IPS-11a (cell line): ENCODE measurements around the gene HDGFL2.
"Not testable (repeated sequence)": the region's sequence is repeated elsewhere in the genome, so short reads cannot be mapped to it uniquely, and the experiment has no call there.

Experiments used
- H3K4me3 ChIP-seq: one replicate; pipeline ENCODE4 v1.5.1; 2013; ENCODE audit warnings: low read depth, low read length, control low read depth

Gene HDGFL2

DNA sequence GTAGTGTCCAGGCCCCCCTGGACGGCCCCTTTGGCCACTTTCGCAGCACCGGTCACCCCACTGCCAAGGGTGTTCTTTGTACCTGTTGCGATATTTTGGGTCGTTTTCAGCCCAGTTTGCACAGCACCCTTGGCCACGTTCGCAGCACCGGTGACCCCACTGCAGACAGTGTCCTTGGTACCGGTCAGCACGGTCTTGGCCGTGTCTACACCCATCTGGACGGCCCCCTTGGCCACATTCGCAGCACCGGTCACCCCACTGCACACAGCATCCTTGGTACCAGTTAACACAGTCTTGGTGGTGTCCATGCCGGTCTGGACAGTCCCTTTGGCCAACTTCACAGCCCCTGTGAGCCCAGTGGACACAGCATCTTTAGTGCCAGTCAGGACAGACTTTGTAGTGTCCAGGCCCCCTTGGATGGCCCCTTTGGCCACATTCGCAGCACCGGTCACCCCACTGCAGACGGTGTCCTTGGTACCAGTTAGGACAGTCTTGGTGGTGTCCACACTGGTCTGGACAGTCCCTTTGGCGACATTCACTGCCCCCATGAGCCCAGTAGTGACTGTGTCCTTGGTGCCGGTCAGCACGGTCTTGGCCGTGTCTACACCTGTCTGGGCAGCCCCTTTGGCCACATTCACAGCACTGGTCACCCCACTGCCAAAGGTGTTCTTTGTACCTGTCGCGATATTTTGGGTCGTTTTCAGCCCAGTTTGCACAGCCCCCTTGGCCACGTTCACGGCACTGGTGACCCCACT is 39.4 kb downstream of the HDGFL2 start:
- H3K4me3 ChIP-seq, result no peak overlapping the region

DNA sequence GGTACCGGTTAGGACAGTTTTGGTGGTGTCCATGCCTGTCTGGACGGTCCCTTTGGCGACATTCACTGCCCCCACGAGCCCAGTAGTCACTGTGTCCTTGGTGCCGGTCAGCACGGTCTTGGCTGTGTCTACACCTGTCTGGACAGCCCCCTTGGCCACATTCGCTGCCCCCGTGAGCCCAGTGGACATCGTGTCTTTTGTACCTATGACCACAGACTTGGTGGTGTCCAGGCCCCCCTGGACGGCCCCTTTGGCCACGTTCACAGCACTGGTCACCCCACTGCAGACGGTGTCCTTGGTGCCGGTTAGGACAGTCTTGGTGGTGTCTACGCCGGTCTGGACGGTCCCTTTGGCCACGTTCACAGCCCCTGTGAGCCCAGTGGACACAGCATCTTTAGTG is 40.0 kb downstream of the HDGFL2 start:
- no peak overlapping the region for H3K4me3 ChIP-seq

DNA sequence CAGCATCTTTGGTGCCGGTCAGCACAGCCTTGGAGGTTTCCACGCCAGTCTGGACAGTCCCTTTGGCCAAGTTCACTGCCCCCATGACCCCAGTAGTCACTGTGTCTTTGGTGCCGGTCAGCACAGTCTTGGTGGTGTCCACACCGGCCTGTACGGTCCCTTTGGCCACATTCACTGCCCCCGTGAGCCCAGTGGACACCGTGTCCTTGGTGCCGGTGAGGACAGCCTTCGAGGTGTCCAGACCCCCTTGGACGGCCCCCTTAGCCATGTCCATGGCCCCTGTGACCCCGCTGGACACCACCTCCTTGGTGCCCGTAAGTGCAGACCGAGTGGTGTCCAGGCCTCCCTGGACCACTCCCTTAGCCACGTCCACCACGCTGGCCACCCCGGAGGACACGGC is 41.2 kb downstream of the HDGFL2 start:
- H3K4me3 ChIP-seq, result no peak overlapping the region

DNA sequence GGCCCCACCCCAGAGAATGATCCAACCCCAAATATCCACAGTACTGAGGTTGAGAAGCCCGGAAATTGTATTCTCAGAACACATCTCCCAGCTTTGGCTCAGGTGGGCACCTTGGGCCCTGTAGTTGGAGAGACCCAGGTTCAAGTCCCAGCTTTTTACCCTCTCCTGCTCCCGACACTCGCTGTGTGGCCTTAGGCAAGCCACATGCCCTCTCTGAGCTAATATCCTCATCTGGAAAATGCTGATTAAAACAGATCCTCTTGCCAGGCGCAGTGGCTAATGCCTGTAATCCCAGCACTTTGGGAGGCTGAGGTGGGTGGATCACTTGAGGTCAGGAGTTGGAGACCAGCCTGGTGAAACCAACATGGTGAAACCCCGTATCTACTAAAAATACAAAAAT is 43.6 kb downstream of the HDGFL2 start:
- no peak overlapping the region for H3K4me3 ChIP-seq

DNA sequence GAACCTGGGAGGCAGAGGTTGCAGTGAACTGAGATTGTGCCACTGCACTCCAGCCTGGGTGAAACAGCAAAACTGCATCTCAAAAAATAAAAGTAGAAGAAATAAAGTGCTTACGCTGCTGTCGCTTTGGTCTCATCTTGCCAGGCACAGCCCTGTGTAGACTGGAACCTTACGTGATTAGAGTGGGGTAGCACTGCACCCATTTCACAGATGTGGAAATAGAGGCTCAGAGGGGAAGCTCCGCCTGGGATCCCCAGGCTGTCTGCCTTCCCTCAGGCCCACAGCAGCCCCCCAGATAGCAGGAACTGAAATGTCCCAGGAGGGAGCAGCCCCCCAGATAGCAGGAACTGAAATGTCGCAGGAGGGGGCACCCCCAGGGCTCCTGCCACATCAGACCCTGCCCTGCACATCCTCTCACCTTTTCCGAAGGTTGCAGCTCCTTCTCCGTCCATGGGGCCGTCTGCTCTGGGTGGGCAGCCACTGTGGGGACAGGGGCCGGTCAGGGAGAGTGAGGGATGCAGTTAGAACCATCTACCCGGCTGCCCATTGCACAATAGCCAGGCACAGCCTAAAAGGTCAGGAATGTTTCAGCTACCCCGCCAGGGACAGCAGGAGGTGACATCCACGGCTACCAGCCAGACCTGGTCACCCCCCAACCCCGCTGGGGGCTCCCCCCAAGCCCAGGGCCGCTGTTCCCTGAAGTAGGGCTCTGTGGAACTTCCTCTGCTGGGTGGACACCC is 44.3 kb downstream of the HDGFL2 start:
- H3K4me3 ChIP-seq, result no peak overlapping the region

DNA sequence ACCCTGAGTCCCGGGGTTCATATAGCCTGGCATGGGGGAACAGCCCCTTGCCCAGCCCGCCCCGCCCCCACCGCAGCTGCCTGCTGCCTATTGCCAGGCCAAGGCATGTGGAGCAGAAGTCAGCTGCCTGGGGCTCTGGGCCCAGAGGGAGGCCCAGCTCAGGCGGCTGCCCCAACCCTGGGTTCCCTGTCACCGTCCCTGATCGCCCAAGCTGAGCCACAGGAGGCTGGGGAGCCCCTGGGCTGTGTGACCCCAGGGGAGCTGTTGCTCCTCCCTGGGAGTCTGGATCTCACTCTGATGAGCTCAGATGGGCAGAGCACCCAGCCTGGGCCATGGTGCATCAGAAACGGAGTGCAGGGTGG is 44.8 kb downstream of the HDGFL2 start:
- H3K4me3 ChIP-seq, result no peak overlapping the region

DNA sequence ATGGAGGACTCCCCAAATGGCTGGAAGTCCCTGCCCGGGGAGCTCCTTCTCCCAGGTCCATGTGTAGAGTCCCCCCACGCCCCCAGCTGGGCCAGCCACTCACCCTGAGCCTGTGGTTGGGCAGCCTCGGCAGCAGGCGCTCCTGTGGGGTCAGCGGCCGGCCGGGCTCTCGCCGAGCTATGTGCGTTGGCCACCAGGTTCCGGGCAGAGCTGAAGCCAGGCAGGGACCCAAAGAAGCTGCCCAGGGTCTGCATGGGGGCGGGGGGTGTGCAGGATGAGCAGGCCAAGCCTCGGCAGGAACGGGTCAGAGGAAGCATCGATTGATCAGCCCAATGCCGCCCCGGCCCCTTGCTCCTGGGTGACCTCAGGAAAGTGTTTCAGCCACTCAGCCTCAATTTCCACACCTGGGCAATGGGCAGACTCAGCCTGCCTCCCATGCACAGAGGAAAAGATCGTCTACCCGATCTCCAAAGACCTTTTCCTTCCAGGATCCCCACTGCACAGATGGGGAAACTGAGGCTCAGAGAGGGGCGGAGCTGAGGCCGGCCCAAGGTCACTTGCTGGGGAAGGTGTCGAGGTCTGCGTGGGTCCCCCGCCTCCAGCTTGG is 45.5 kb downstream of the HDGFL2 start:
- H3K4me3 ChIP-seq, result no peak overlapping the region

DNA sequence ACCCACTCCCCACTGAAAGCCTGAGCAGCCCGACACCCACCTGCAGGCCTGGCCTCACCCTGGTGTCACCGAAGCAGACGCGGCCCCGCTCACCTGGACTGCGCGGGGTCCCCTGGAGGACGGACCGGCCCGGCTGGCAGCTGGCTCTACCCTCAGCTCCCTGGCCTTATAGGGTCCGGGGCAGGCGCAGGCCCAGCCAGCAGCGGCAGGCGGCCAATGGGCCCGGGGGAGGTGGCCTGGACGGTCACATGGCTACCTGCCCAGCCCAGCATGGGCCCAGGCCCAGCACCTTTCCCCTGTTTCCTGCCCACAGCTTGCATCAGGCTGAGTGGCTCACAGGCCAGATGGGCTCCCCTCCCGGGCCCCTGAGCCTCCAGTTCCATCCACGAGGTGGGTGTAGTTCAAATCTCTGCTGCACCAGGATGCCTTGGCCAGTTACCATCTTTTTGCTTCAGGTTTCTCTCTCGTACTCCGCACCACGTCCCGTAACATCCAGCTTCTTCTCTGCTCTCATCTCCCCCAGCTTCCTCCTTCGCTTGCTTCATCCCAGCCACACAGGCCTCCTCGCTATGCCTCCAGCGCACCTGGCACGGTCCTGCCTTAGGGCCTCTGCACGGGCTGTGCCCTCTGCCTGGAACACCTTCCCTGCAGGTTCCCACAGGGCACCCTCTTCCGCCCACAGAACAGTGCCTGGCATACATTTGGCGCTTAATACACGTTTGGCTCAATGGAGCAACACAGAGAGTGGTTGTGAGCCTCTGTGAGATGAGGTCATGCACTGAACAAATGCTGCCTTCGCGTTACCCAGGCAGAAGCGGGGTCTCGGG is 46.5 kb downstream of the HDGFL2 start, which contains the start of gene PLIN4:
Gene PLIN4, minus strand, starts transcription at position 142 of the 827 bp plus-strand sequence. CDS start 214 bp downstream, outside the sequence.
- H3K4me3 ChIP-seq, result no peak within 1 kb of the TSS

DNA sequence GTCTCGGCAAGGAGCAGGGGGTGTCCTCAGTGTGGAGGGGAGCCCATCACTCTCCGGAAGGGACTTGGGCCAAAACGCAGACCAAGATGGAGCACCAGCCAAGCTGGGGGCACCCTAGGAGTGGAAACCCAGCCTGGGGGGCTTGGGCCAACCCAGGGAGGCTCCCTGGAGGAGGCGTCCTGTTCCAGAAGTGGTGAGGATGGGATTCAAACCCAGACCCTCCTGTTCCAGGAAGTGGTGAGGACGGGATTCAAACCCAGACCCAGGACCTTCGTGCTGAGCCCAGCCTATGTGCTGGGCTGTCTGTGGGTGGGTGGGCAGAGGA is 47.0 kb downstream of the HDGFL2 start:
- H3K4me3 ChIP-seq, result no peak overlapping the region

DNA sequence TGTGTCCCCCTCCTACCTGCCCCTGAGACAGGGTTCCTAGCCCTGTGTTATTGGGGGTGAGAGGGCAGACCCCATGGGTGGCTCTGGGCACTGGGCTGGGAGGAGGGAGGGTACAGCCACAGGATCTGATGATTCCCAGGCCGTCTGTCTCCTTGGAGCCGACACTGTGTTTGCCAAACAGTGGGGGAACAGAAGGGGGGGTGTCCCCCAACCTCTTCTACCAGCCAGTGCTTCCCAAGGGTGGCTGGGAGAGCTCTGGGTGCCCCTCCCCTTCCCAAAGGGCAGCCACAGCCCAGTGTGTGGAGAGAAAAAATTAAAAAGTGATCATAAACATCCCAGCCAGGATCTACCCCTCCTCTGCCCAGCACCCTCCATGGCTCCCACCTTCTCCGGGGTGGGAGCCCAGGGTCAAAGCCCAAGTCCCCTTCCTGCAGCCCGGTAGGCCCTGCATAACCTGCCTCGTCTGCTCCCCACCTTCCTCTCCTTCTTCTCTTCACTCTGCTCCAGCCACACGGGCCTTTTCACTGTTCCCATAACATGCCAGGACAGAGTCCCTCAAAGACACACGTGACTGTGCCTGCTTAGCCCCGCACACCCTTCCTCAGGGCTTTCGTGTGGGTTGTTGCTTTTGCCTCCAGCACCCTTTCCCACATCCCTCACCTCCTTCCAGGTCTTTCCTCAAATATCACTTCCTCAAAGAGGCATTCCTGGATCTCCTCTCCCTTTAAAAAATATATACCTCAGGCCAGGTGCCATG is 47.6 kb downstream of the HDGFL2 start:
- H3K4me3 ChIP-seq, result no peak overlapping the region

DNA sequence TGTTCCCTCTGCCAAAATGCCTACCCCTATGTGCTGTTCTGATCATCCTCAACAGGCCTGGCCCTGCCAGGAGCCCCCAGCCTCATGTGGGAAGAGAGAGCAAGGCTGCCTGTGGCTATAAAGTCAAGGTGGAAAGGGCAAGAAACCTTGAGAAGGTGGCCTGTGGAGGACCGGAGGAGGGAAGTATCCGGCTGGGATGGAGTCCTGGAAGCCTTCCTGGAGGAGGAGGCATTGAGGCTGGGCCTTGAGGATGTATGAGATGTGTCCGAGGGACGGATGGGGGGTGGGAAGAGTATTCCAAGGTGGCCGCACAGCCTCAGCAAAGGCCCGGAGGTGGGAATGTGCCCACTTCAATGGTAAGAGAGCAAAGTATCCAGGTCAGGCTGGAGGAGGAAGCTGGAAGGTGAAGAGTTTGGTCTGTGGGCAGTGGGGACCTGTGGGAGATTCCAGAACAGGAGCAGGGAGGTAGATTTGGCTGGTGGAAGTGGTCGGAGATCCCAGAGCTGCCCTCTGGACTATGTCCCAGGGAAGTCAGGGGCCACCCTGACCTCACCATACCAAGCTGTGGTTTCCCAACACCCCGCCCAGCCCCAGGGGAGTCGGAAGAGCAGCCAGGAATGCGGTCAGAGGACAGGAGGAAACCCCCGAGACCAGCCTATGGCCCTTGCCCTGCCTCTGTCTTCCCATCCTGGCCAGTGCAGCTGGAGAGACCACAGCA is 49.2 kb downstream of the HDGFL2 start:
- H3K4me3 ChIP-seq, result no peak overlapping the region

DNA sequence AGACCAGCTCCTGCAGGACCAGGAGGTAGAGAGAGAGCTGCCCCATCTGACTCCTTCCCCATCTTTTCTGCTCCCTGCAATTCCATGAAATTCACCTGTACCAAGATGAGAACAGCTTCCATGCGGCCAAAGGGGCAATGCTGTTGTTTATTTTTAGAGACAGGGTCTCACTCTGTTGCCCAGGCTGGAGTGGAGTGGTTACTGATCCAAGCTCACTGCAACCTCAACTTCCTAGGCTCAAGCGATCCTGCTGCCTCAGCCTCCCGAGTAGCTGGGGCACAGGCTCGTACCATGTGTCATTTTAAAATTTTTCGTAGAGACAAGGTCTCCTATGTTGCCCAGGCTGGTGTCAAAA is 49.8 kb downstream of the HDGFL2 start:
- H3K4me3 ChIP-seq, result no peak overlapping the region

DNA sequence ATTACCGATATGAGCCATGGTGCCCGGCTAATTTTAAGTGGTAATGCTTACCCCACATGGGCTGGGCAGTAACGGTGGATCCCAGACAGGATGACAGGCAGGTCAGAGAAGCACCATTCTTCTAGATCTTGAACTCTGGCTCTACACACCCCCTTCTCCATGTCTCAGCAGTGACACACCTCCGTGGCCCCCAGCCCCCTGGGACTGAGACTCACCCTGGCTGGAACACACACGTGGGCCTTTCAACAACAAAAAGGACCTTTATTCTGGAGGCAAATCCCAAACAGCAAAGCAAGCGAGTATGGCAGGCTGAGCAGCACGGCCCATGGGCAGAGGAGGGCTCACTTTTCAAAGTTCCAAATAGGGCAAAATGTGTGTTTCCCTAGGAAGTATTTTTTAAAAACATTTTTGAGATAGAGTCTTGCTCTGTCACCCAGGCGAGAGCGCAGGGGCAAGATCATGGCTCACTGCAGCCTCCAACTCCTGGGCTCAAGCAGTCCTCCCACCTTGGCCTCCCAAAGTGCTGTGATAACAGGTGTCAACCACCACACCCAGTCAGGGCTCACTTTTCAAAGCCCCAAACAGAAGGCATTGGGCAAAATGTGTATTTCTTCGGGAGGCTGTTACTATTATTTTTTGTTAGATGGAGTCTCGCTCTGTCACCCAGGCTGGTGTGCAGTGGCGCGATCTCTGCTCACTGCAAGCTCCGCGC is 50.4 kb downstream of the HDGFL2 start:
- no peak overlapping the region for H3K4me3 ChIP-seq

DNA sequence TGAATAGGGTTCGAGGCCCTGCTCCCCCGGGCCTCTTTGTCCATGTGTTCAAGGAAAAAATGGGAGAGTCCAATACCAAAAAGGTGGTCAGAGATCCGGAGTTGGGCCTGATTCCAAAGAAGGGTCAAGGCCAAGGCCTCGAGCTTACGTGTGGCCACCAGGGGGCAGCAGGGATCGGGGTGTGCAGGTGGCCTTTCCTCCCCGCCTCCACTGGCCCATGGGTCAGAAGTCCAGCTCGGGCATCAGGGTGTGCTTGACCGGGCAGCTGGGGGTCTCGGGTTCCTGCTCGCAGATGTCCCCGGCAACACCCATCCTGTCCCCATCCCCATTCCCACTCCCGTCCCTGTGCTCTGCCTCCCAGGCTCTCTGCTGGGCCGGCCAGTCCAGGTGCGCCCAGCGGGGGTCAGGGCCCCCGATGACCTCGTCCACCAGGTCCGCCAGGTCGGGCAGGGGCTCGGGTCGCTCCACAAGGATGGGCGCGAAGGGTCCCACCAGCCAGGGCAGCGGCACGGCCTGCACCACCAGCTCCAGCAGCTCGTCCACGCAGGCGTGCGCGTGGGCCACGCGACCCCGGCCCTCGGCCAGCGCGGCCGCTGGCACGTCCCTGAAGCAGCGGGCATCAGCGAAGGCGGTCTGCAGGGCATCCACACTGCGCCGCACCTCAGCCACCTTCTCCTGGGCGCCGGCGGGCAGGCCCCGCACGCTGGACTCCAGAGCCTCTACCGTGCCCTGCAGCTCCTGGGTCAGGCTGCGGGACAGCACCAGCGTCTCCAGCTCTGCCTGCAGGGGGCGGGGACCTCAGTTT is 51.4 kb downstream of the HDGFL2 start:
- no peak overlapping the region for H3K4me3 ChIP-seq

DNA sequence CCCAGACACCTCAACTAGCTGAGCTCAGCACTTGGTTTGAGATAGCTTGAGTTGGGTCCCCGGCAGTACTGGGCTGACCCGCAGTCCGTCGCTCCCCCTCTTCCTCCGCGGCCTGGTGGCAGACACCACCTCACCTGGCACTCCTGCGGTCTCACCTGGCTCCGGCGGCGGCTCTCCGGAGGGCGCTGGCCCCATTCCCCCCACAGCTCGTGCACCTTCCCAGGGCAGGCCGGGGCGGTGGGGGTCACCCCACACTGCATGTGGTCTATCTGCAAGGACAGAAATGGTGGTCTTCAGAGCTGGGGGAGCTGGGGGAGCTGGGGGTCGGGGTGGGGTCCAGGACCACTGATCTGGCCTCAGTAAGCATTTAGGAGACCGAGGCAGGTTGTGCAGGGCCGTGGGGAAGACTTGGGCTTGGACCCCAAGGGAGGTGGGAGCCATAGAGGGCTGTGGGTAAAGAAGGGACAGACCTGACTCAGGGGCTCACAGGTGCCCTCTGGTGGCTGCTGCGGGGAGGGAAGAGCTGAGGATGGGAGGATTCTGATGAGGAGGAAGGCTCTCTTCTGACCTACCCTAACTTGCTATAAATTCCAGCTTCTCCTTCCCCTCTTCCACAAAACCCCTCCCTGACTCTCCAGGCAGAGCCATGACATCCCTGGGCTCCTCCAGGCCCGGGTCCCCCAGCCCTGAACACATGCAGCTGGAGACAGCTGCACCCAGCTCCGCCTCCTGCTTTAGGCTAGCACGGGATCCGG is 52.9 kb downstream of the HDGFL2 start:
- no peak overlapping the region for H3K4me3 ChIP-seq

DNA sequence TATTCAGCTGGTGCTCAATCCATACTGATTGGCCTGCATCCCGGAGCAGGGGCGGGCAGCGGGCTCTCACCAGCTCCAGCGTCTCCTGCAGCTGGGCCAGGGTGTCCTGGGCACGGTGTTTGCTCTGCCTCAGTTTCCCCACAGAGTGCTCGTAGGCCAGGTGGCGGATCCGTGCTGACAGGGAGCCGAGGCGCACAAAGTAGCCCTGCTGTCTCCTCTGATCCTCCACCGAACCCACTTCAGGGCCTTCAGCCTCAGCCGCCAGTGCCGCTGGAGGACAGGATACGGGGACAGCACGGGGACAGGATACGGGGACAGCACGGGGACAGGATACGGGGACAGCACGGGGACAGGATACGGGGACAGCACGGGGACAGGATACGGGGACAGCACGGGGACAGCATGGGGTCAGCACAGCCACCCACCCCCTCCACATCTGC is 53.5 kb downstream of the HDGFL2 start:
- H3K4me3 ChIP-seq, result no peak overlapping the region

DNA sequence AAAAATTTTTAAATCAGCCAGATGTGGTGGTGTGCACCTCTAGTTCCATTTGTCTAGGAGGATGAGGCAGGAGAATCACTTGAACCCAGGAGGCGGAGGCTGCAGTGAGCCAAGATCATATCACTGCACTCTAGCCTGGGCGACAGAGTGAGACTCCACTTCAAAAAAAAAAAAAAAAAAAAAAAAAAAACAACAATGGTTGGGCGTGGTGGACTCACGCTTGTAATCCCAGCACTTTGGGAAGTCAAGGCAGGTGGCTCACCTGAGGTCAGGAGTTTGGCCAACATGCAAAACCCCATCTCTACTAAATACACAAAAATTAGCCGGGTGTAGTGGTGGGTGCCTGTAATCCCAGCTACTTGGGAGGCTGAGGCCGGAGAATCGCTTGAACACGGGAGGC is 55.3 kb downstream of the HDGFL2 start:
- H3K4me3 ChIP-seq, result not testable (repeated sequence)

DNA sequence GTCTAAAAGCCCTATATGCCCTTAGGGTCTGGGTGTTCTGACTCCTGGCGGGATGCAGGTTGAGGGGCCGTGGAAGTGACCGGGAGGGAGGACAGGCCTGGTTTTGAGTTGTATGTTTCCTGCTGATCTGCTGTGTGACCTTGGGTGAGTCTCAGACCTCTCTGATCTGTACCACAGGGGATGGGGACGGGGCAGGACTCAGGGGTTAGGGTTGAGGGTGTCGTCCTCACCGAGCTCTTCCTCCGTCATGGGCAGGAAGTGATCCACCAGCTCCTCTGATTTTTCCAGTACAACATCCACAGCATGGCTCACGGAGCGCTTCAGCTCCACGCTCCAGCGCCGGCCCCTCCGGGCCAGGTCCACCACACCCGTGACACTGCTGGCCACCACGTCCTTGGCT is 56.7 kb downstream of the HDGFL2 start:
- no peak overlapping the region for H3K4me3 ChIP-seq
